PC-9 (cell line): Measurements from ENCODE around the gene C2orf74. TPM values are rescaled to one million over a fixed set of nuclear protein-coding genes. Genes with fewer than 3 reads are reported as not detected.

Experiments
- BruUV-seq: library from RNA; stranded (reverse); fragments of 400-500 nt; replicated peaks from 2 replicates; lab custom pipeline; 2021; lab: Mats Ljungman, UMichigan
- CTCF ChIA-PET: fragments of 300-600 bp; sonication (Branson Sonifier 250); formaldehyde crosslinking; loops from one replicate; lab custom pipeline; 2022; ENCODE audit warnings: antibody characterized with exemption; lab: Charles Lee
- POLR2A ChIA-PET: fragments of 300-600 bp; sonication (Branson Sonifier 250); formaldehyde crosslinking; loops from one replicate; lab custom pipeline; 2022; ENCODE audit warnings: antibody characterized with exemption; ENCODE audit not compliant: unreplicated experiment; lab: Charles Lee
- DNase-seq, 2 experiments: peaks; one replicate each; pipeline versions ENCODE4 v3.0.0 to v3.0.0-alpha.2; 2015 to 2022; ENCODE audit warnings: mixed read lengths in 1 of 2
- H2AFZ ChIP-seq: fragments of 200-600 bp; sonication (generic); 2 replicates; pipeline ENCODE4 v1.8.1; 2017; ENCODE audit warnings: antibody characterized with exemption
- H3F3A ChIP-seq: fragments of 200-600 bp; sonication (generic); 2 replicates; pipeline ENCODE4 v1.8.1; 2017; ENCODE audit warnings: antibody characterized with exemption, mild to moderate bottlenecking, low read depth; ENCODE audit not compliant: insufficient read depth
- H3K27ac ChIP-seq: fragments of 200-600 bp; sonication (generic); 2 replicates; pipeline ENCODE4 v1.6.1; 2016; ENCODE audit warnings: mixed run types
- H3K27me3 ChIP-seq: fragments of 200-600 bp; sonication (generic); 2 replicates; pipeline ENCODE4 v1.6.1; 2016; ENCODE audit warnings: low read depth, mixed run types; ENCODE audit not compliant: insufficient read depth
- H3K36me3 ChIP-seq: fragments of 200-600 bp; sonication (generic); 2 replicates; pipeline ENCODE4 v1.6.1; 2016; ENCODE audit warnings: low read depth, mixed run types
- H3K4me1 ChIP-seq: fragments of 200-600 bp; sonication (generic); replicated peaks from 2 replicates; pipeline ENCODE4 v1.6.1; 2016; ENCODE audit warnings: mixed run types; ENCODE audit not compliant: insufficient read depth
- H3K4me2 ChIP-seq: fragments of 200-600 bp; sonication (generic); 2 replicates; pipeline ENCODE4 v1.6.1; 2017; ENCODE audit warnings: mixed run types
- H3K4me3 ChIP-seq: fragments of 200-600 bp; sonication (generic); 2 replicates; pipeline ENCODE4 v1.6.1; 2016; ENCODE audit warnings: mixed run types
- H3K79me2 ChIP-seq: fragments of 200-600 bp; sonication (generic); 2 replicates; pipeline ENCODE4 v1.6.1; 2017; ENCODE audit warnings: low read depth, mixed run types
- H3K9me2 ChIP-seq: fragments of 200-600 bp; sonication (generic); 2 replicates; pipeline ENCODE4 v1.8.1; 2017; ENCODE audit warnings: mild to moderate bottlenecking; ENCODE audit not compliant: insufficient read depth
- H3K9me3 ChIP-seq: fragments of 200-600 bp; sonication (generic); 2 replicates; pipeline ENCODE4 v1.8.1; 2016; ENCODE audit warnings: low read depth; ENCODE audit not compliant: insufficient read depth
- H4K20me1 ChIP-seq: fragments of 200-600 bp; sonication (generic); 2 replicates; pipeline ENCODE4 v1.8.1; 2017; ENCODE audit not compliant: insufficient read depth
- EZH2 ChIP-seq: fragments of 200-600 bp; sonication (generic); IDR thresholded peaks from 2 replicates; pipeline ENCODE4 v1.8.0; 2017; ENCODE audit warnings: antibody characterized with exemption, low read depth
- intact Hi-C: fragments of 100-400 bp; cut with micrococcal nuclease; formaldehyde crosslinking; loops from one replicate; pipeline ENCODE4 v1.10.0; 2022; ENCODE audit not compliant: unreplicated experiment
- total RNA-seq: library from RNA; stranded (reverse); gene quantifications from 2 replicates; pipeline ENCODE4 v1.2.3, GENCODE V29; 2021
- TF ChIP-seq, protein P1 (sequence below): fragments of 200-600 bp; sonication (generic); conservative IDR thresholded peaks from 2 replicates; pipeline ENCODE4 v1.6.1; 2017; ENCODE audit warnings: mixed run types, antibody characterized with exemption, mild to moderate bottlenecking, moderate library complexity

Gene C2orf74
- total RNA-seq, 1 experiment from 2014 or later, result 19.2 TPM

DNA sequence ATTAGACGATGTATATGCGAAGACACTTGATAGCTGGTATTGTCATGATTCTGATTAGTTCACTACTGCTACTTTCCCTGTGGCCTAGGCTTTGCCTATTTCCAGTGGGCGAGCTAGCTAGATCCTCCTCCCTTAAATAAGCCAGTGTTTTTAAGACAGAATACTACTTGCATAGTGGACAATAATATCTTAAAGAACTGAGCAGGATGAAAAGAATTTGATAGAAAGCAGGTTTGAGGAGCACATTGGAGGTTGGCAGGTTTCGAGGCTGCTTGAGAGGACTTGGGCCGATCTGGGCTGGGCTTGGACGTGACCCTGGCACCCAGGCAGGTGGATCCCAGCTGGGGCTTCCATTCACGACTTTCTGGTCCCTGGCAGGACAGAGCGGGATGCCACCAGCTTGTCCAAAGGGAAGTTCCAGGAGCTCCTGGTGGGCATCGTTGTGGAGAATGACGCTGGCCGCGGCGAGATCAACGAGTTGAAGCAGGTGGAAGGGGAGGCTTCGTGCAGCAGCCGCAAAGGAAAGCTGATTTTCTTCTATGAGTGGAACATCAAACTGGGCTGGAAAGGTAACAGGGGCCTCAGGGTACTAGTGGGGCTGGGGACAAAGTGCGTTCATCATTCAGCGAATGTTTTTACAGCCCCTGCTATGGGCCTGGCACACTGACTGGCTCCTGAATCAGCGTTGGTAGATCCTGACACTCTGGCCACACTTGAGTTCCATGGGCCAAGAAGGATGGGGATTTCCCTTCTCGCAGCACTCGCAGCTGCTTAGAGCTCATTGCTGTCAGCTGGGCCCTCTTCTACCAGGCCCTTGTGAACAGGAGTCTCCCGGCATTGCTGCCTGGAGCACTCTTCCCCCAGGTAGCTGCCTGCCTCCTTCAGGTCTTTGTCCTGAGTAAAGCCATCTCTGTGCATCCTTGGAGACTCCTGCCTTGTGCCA is 16.9 kb downstream of the C2orf74 start:
- TF ChIP-seq EZH2, result no peak
- TF ChIP-seq, protein P1, sequence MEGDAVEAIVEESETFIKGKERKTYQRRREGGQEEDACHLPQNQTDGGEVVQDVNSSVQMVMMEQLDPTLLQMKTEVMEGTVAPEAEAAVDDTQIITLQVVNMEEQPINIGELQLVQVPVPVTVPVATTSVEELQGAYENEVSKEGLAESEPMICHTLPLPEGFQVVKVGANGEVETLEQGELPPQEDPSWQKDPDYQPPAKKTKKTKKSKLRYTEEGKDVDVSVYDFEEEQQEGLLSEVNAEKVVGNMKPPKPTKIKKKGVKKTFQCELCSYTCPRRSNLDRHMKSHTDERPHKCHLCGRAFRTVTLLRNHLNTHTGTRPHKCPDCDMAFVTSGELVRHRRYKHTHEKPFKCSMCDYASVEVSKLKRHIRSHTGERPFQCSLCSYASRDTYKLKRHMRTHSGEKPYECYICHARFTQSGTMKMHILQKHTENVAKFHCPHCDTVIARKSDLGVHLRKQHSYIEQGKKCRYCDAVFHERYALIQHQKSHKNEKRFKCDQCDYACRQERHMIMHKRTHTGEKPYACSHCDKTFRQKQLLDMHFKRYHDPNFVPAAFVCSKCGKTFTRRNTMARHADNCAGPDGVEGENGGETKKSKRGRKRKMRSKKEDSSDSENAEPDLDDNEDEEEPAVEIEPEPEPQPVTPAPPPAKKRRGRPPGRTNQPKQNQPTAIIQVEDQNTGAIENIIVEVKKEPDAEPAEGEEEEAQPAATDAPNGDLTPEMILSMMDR, result no peak
- ChIA-PET CTCF (no interaction called here), POLR2A (interaction anchor here (0.6 kb wide), 3 partner anchors 72 to 595 kb away, joined by 4 to 6 read pairs (median 4); no protein-coding TSS in a partner anchor)
- Histone ChIP-seq H3K4me2 (peak overlapping the region; percentile 97), H2AFZ (no peak overlapping the region), H3K27ac (peak overlapping the region; percentile 89; the same call in 1 of the 2 replicates), H3F3A (no peaks in the 10 kb centered on the region), H3K27me3 (no peaks in the 10 kb centered on the region), H3K9me2 (no peaks in the 10 kb centered on the region), H3K36me3 (peaks cover 43% of the 10 kb centered on the region), H3K79me2 (peaks cover 38% of the 10 kb centered on the region), H3K4me3 (peak overlapping the region; percentile 62), H4K20me1 (0 out of 2 replicates have a peak, but pooled peaks cover 7% of the 10 kb centered on the region), H3K9me3 (no peaks in the 10 kb centered on the region; the same call in 1 of the 2 replicates), H3K4me1 (peaks cover 29% of the 10 kb centered on the region)
- BruUV-seq, result no TSS peak
- intact Hi-C loops, result loop anchor here (10.0 kb wide), 1 partner anchor 164 kb away; the partner anchor contains the start of genes PEX13 and PUS10
- no peak for DNase-seq

DNA sequence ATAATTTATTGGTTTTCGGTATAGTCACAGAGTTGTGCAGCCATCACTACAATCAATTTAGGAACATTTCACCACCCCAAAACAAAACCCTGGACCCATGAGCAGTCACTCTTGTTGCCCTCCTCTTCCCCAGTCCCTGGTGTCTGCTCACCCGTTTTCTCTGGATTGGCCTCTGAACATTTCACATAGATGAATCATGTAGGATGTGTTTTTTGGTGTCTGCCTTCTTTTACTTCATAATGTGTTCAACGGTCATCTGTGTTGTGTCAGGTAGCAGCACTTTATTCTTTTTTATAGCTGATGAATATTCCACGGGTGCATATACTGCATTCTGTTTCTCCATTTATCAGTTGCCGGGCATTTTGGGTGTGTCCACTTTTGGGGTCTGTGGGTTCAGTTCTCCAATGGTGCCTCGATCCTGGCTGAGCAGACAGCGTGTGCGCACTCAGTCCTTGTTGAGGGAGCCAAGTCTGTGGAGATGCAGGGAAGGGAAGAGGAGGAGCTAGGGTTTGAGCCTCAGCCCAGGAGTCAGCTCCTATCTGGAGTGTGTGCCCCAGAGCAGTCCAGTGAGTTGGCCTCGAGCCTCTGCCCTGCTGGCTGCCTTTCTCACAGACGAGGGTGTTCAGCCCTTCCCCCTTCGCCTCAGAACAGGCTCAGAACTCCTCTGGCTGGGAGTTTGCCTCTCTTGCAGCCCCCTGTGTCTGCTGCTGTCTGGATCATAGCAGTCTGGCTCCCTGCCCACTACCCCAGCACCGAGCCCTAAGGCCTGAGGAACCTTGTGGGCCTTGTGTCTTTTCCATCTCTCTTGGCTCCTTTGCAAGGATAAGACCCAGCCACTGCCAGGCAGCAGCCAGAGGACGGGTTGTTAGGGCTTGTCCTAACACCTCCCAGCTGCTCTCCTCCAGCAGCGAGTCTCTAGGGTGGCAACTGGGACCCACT is 18.0 kb downstream of the C2orf74 start:
- H3K4me3 ChIP-seq, result no peak overlapping the region
- no peak overlapping the region for H3K27ac ChIP-seq
- CTCF ChIA-PET, result no interaction called here
- no peak for DNase-seq
- 0 out of 2 replicates have a peak, but pooled peaks cover 7% of the 10 kb centered on the region for H4K20me1 ChIP-seq
- no peaks in the 10 kb centered on the region for H3K27me3 ChIP-seq
- H3K4me1 ChIP-seq, result peaks cover 29% of the 10 kb centered on the region
- intact Hi-C loops, result loop anchor here (10.0 kb wide), 1 partner anchor 165 kb away; the partner anchor contains the start of genes PEX13 and PUS10
- no peaks in the 10 kb centered on the region for H3K9me2 ChIP-seq
- H3K9me3 ChIP-seq, result no peaks in the 10 kb centered on the region; the same call in 1 of the 2 replicates
- no peak overlapping the region for H2AFZ ChIP-seq
- no TSS peak for BruUV-seq
- POLR2A ChIA-PET, result no interaction called here
- peaks cover 54% of the 10 kb centered on the region for H3K36me3 ChIP-seq
- peaks cover 38% of the 10 kb centered on the region for H3K79me2 ChIP-seq
- H3F3A ChIP-seq, result peaks cover 4% of the 10 kb centered on the region; the same call in 1 of the 2 replicates
- TF ChIP-seq, protein P1, result no peak
- no peak for TF ChIP-seq EZH2
- H3K4me2 ChIP-seq, result peak overlapping the region; percentile 97

DNA sequence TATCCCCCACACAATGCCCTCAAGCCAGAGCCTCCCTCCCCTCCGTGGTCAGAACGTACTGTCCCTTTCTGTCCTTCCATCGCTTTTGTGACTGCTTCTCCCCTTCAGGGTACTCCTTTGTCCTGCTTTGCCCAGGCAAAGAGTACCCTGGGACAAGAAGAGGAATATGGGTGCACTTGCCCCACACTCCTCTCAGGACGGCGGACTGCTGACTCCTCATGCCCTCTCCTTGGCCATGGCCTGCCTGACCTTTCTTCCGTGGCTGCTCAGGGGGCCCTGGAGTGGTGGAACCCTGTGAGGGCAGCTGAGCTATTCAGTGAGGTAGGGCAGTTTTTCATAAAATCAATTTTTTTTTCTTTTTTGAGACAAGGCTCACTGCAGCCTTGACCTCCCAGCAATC is 18.7 kb downstream of the C2orf74 start:
- Histone ChIP-seq H3K36me3 (peaks cover 60% of the 10 kb centered on the region), H3F3A (peaks cover 4% of the 10 kb centered on the region; the same call in 1 of the 2 replicates), H3K4me1 (peaks cover 29% of the 10 kb centered on the region), H3K27ac (no peak overlapping the region), H3K9me2 (no peaks in the 10 kb centered on the region), H4K20me1 (0 out of 2 replicates have a peak, but pooled peaks cover 7% of the 10 kb centered on the region), H3K79me2 (peaks cover 38% of the 10 kb centered on the region), H3K4me2 (no peak overlapping the region), H3K9me3 (no peaks in the 10 kb centered on the region; the same call in 1 of the 2 replicates), H3K4me3 (no peak overlapping the region), H2AFZ (no peak overlapping the region), H3K27me3 (no peaks in the 10 kb centered on the region)
- ChIA-PET CTCF (no interaction called here), POLR2A (no interaction called here)
- no peak for DNase-seq
- intact Hi-C loops, result no loop called here
- TF ChIP-seq EZH2, result no peak
- TF ChIP-seq, protein P1, result no peak
- BruUV-seq, result no TSS peak
